ENCODE measurements around the gene KCNH1. TPM values are rescaled to one million over a fixed set of nuclear protein-coding genes. Genes with fewer than 3 reads are reported as not detected.
"Not testable (repeated sequence)": the region's sequence is repeated elsewhere in the genome, so short reads cannot be mapped to it uniquely, and the experiment has no call there.

The KCNH1 gene
- total and polyA plus RNA-seq, 9 of the 15 experiments (the other 6 are each of a cell fraction or from before 2014, with no cell fraction given) = not detected

DNA sequence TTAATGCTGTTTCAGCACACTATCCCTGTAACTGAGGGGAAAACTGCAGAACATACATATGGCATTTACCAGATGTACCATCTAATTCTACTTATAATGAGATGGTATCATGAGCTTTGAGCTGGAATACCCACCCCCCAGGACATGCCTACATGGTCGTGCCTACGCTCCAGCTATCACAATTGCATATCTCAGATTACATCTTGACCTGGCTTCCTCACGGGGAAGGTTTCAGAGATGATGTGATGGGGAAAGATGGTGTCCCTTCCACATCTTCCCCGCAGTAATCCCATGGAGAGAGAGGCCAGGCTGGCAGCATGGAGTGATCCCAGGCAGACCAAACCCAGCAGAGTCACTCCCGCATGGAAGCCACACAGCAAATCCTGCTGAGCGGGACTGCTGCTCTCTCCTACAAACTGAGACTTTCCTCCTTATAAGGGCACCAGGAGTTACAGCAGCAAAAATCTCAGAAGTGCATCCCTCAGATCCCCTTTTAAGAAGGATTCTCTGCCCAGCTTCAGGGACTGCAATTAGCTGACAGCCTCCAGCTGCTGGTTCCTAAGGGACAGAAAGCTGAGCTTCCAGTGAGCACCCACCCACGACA lies 67.1 kb downstream of the KCNH1 start (continued):
- TF ChIP-seq FOXO4 (CRISPR knock-in tag; IDR thresholded peaks at IDR 0.05) (no peak), PHB2 (IDR thresholded peaks at IDR 0.05; ENCODE audit: low read depth) (no peak), TCF7 (IDR thresholded peaks at IDR 0.05; ENCODE audit: borderline replicate concordance) (no peak)
- TF ChIP-seq, protein P1, sequence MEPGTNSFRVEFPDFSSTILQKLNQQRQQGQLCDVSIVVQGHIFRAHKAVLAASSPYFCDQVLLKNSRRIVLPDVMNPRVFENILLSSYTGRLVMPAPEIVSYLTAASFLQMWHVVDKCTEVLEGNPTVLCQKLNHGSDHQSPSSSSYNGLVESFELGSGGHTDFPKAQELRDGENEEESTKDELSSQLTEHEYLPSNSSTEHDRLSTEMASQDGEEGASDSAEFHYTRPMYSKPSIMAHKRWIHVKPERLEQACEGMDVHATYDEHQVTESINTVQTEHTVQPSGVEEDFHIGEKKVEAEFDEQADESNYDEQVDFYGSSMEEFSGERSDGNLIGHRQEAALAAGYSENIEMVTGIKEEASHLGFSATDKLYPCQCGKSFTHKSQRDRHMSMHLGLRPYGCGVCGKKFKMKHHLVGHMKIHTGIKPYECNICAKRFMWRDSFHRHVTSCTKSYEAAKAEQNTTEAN (CRISPR knock-in tag; IDR thresholded peaks at IDR 0.05) = no peak

GRCh38 chr1:211041838-211042237 lies 92.1 kb downstream of the KCNH1 start:
- H3K9me1 ChIP-seq (ENCODE audit: control insufficient read depth, insufficient read depth, low read length); H2AFZ ChIP-seq (ENCODE audit: low read depth, low read length); H3K27ac ChIP-seq (ENCODE audit: extremely low read depth, low read depth, low read length); CTCF ChIA-PET (ENCODE audit: low intra/inter-chr PET ratio); H3K79me2 ChIP-seq (ENCODE audit: control insufficient read depth, insufficient read depth, low read length); H3K36me3 ChIP-seq (ENCODE audit: control insufficient read depth, insufficient read depth, low read length); H3K9me3 ChIP-seq (replicated peaks; ENCODE audit: control insufficient read depth, insufficient read depth, low read depth, low read length); in situ Hi-C loops (cut with MboI); DNase-seq (ENCODE audit: extremely low read depth in 1 of 4, low spot score in 3 of 4); H3K27me3 ChIP-seq (ENCODE audit: control insufficient read depth in 2 of 2, insufficient read depth in 2 of 2, low read length in 2 of 2); POLR2A ChIA-PET; ATAC-seq; FAIRE-seq; H3K4me3 ChIP-seq; H4K20me1 ChIP-seq (replicated peaks; ENCODE audit: control insufficient read depth, insufficient read depth, low read length); BruUV-seq (replicated peaks); H3K4me1 ChIP-seq (replicated peaks in 1 of 2; ENCODE audit: control insufficient read depth in 2 of 2, insufficient read depth in 2 of 2, low read length in 2 of 2); H3K4me2 ChIP-seq (ENCODE audit: insufficient read depth, low read length); intact Hi-C loops (cut with micrococcal nuclease); H3K9ac ChIP-seq (ENCODE audit: insufficient read depth in 1 of 2, low read depth in 2 of 2, low read length in 2 of 2): not testable (repeated sequence)
- 0% methylated on average over 3 of the region's 3 CpGs for WGBS (ENCODE audit: insufficient coverage, low coverage, missing lambda C conversion rate)
